Prostate gland (tissue), 2 donors: ENCODE measurements around the gene PDE8B.

Source experiments
- CTCF ChIP-seq, 4 experiments: fragments of 200-600 bp in 2 of 4; fragments of 450-650 bp in 2 of 4; sonication (generic) in 2 of 4; IDR thresholded peaks; 1 replicate in 3 of 4; 2 replicates in 1 of 4; pipeline ENCODE4 v1.5.1; 2016 to 2019; ENCODE audit warnings: antibody characterized with exemption in 4 of 4, mild to moderate bottlenecking in 2 of 4, moderate library complexity in 2 of 4
- POLR2A ChIP-seq: fragments of 450-650 bp; IDR thresholded peaks from one replicate; pipeline ENCODE4 v1.6.1; 2016; ENCODE audit warnings: antibody characterized with exemption, mild to moderate bottlenecking
- POLR2AphosphoS5 ChIP-seq: sonication (generic); formaldehyde crosslinking; IDR thresholded peaks from one replicate; pipeline ENCODE4 v1.6.1; 2017; ENCODE audit warnings: antibody characterized with exemption

- no peak for TF ChIP-seq CTCF (IDR thresholded peaks at IDR 0.05)
- TF ChIP-seq POLR2A: no peak
- TF ChIP-seq POLR2AphosphoS5: no peak
Observed at GRCh38 chr5:77167695-77168121, 42.8 kb upstream of the PDE8B start.
